Measurements from ENCODE around the gene FEZ2.

- TF ChIP-seq CTCF (IDR thresholded peaks at IDR 0.05) (no peak), POLR2A (IDR thresholded peaks at IDR 0.05) (no peak)
Measured at GRCh38 chr2:36545871-36546416, 52.0 kb downstream of the FEZ2 start.

Data from adrenal gland (tissue), 5 donors.